Astrocyte (in vitro differentiated cells and primary cell): ENCODE data around the gene EVA1C. TPM values are rescaled to one million over a fixed set of nuclear protein-coding genes. Genes with fewer than 3 reads are reported as not detected.

Source experiments
- DNase-seq: peaks from one replicate; pipeline ENCODE4 v3.0.0-alpha.2; 2010; ENCODE audit warnings: low read depth
- FAIRE-seq: peaks from 2 replicates; lab custom pipeline; 2011; peaks lifted over from hg19 to GRCh38; lab: Jason Lieb, UNC
- H2AFZ ChIP-seq: 2 replicates; pipeline ENCODE4 v1.6.0; 2012; ENCODE audit warnings: low read depth, low read length, inconsistent platforms
- H3K27ac ChIP-seq: 2 replicates; pipeline ENCODE4 v1.5.1; 2011; ENCODE audit warnings: low read depth, low read length, inconsistent platforms
- H3K27me3 ChIP-seq: 2 replicates; pipeline ENCODE4 v1.6.0; 2011; ENCODE audit warnings: low read length, inconsistent platforms; ENCODE audit not compliant: insufficient read depth
- H3K36me3 ChIP-seq: 2 replicates; pipeline ENCODE4 v1.5.1; 2011; ENCODE audit warnings: low read length, inconsistent platforms; ENCODE audit not compliant: insufficient read depth
- H3K4me1 ChIP-seq: 2 replicates; pipeline ENCODE4 v1.5.1; 2011; ENCODE audit warnings: low read length, inconsistent platforms; ENCODE audit not compliant: insufficient read depth
- H3K4me2 ChIP-seq: 2 replicates; pipeline ENCODE4 v1.6.0; 2012; ENCODE audit warnings: low read length, inconsistent platforms
- H3K4me3 ChIP-seq: 2 replicates; pipeline ENCODE4 v1.5.1; 2011; ENCODE audit warnings: low read depth, mild to moderate bottlenecking, low read length, inconsistent platforms; ENCODE audit not compliant: insufficient read depth
- H3K79me2 ChIP-seq: 2 replicates; pipeline ENCODE4 v1.6.0; 2012; ENCODE audit warnings: mild to moderate bottlenecking, low read length, inconsistent platforms; ENCODE audit not compliant: insufficient read depth
- H3K9ac ChIP-seq: 2 replicates; pipeline ENCODE4 v1.6.0; 2012; ENCODE audit warnings: mild to moderate bottlenecking, low read length, inconsistent platforms
- H3K9me3 ChIP-seq: 2 replicates; pipeline ENCODE4 v1.5.1; 2012; ENCODE audit warnings: low read depth, mild to moderate bottlenecking, low read length, inconsistent platforms; ENCODE audit not compliant: insufficient read depth
- H4K20me1 ChIP-seq: 2 replicates; pipeline ENCODE4 v1.6.0; 2012; ENCODE audit warnings: low read length, inconsistent platforms; ENCODE audit not compliant: insufficient read depth
- H3K27ac Mint-ChIP-seq: one replicate; pipeline ENCODE4 v1.8.0; 2021; ENCODE audit warnings: mild to moderate bottlenecking, mixed read lengths; ENCODE audit not compliant: unreplicated experiment
- H3K27me3 Mint-ChIP-seq: one replicate; pipeline ENCODE4 v1.8.0; 2021; ENCODE audit warnings: low read depth, mixed read lengths; ENCODE audit not compliant: unreplicated experiment
- H3K36me3 Mint-ChIP-seq: one replicate; pipeline ENCODE4 v1.8.0; 2021; ENCODE audit warnings: low read depth, mixed read lengths; ENCODE audit not compliant: unreplicated experiment
- H3K4me1 Mint-ChIP-seq: one replicate; pipeline ENCODE4 v1.8.0; 2021; ENCODE audit warnings: low read depth, mixed read lengths; ENCODE audit not compliant: unreplicated experiment
- H3K4me3 Mint-ChIP-seq: one replicate; pipeline ENCODE4 v1.8.0; 2021; ENCODE audit warnings: mild to moderate bottlenecking, moderate library complexity, mixed read lengths; ENCODE audit not compliant: unreplicated experiment
- H3K9me3 Mint-ChIP-seq: one replicate; pipeline ENCODE4 v1.8.0; 2021; ENCODE audit warnings: mild to moderate bottlenecking, mixed read lengths; ENCODE audit not compliant: unreplicated experiment
- CTCF ChIP-seq: IDR thresholded peaks from 2 replicates; pipeline ENCODE4 v1.5.1; 2011; ENCODE audit warnings: low read depth, mild to moderate bottlenecking, inconsistent platforms, low read length, moderate library complexity; ENCODE audit not compliant: insufficient read depth
- EZH2 ChIP-seq: IDR thresholded peaks from 2 replicates; pipeline ENCODE4 v1.6.1; 2012; ENCODE audit warnings: mild to moderate bottlenecking, low read length, inconsistent platforms; ENCODE audit not compliant: insufficient read depth
- total RNA-seq: library from RNA; stranded (reverse); gene quantifications from 2 replicates; pipeline ENCODE4 v1.2.1, GENCODE V29; 2021

EVA1C gene
- total RNA-seq, 1 donor from 2014 or later, result not detected

- FAIRE-seq, result no peak
- Histone ChIP-seq H3K36me3 (no peaks in the 10 kb centered on the region), H3K79me2 (peaks cover 53% of the 10 kb centered on the region), H2AFZ (peak overlapping the region; percentile 68), H3K27ac (peak overlapping the region; percentile 34), H4K20me1 (peaks cover 38% of the 10 kb centered on the region), H3K27me3 (no peaks in the 10 kb centered on the region), H3K4me3 (peak overlapping the region; percentile 88), H3K4me2 (peak overlapping the region; percentile 87), H3K4me1 (peaks cover 27% of the 10 kb centered on the region), H3K9me3 (no peaks in the 10 kb centered on the region), H3K9ac (peak overlapping the region; percentile 85)
- TF ChIP-seq EZH2 (no peak), CTCF (no peak)
- Mint-ChIP-seq H3K27me3 (peaks cover 4% of the 10 kb centered on the region), H3K9me3 (peaks cover 3% of the 10 kb centered on the region), H3K36me3 (peaks cover 4% of the 10 kb centered on the region), H3K27ac (no peak overlapping the region), H3K4me1 (peaks cover 27% of the 10 kb centered on the region), H3K4me3 (peak overlapping the region; percentile 91)
- no peak for DNase-seq
These were observed 20.1 kb upstream of the EVA1C start for GRCh38 chr21:32392299-32392879.

GRCh38 chr21:32392880-32393676, 19.4 kb upstream of the EVA1C start, which contains the start of gene URB1:
URB1 (minus strand) TSS chr21:32393012; CDS start chr21:32392910, 102 bp downstream.
- no peaks in the 10 kb centered on the region for H3K9me3 ChIP-seq
- TF ChIP-seq CTCF (no peak), EZH2 (no peak)
- peaks cover 27% of the 10 kb centered on the region for H3K4me1 ChIP-seq
- H3K4me3 Mint-ChIP-seq, result peak within 1 kb of the TSS; percentile 91
- DNase-seq (peak; percentile 55), FAIRE-seq (no peak)
- peaks cover 3% of the 10 kb centered on the region for H3K9me3 Mint-ChIP-seq
- H3K27me3 ChIP-seq, result no peaks in the 10 kb centered on the region
- peak within 1 kb of the TSS; percentile 87 for H3K4me2 ChIP-seq
- H3K4me1 Mint-ChIP-seq, result peaks cover 23% of the 10 kb centered on the region
- H3K27ac Mint-ChIP-seq, result no peak within 1 kb of the TSS
- H2AFZ ChIP-seq, result peak within 1 kb of the TSS; percentile 92
- peak within 1 kb of the TSS; percentile 85 for H3K9ac ChIP-seq
- H3K27me3 Mint-ChIP-seq, result peaks cover 4% of the 10 kb centered on the region
- peak within 1 kb of the TSS; percentile 88 for H3K4me3 ChIP-seq
- H3K79me2 ChIP-seq, result peaks cover 46% of the 10 kb centered on the region
- H3K27ac ChIP-seq, result peak within 1 kb of the TSS; percentile 81
- H4K20me1 ChIP-seq, result peaks cover 31% of the 10 kb centered on the region
- H3K36me3 Mint-ChIP-seq, result peaks cover 4% of the 10 kb centered on the region
- H3K36me3 ChIP-seq, result no peaks in the 10 kb centered on the region

GRCh38 chr21:32393677-32394001, 18.9 kb upstream of the EVA1C start:
- H3K79me2 ChIP-seq, result peaks cover 41% of the 10 kb centered on the region
- peaks cover 4% of the 10 kb centered on the region for H3K36me3 Mint-ChIP-seq
- peak overlapping the region; percentile 92 for H2AFZ ChIP-seq
- H3K9me3 Mint-ChIP-seq, result peaks cover 3% of the 10 kb centered on the region
- H3K27me3 ChIP-seq, result peaks cover 5% of the 10 kb centered on the region
- no peak for FAIRE-seq
- no peaks in the 10 kb centered on the region for H3K9me3 ChIP-seq
- peak overlapping the region; percentile 81 for H3K27ac ChIP-seq
- DNase-seq, result no peak
- H3K36me3 ChIP-seq, result no peaks in the 10 kb centered on the region
- peak overlapping the region; percentile 87 for H3K4me2 ChIP-seq
- H3K4me1 ChIP-seq, result peaks cover 27% of the 10 kb centered on the region
- peaks cover 5% of the 10 kb centered on the region for H3K27me3 Mint-ChIP-seq
- H4K20me1 ChIP-seq, result peaks cover 25% of the 10 kb centered on the region
- peak overlapping the region; percentile 91 for H3K4me3 Mint-ChIP-seq
- H3K9ac ChIP-seq, result peak overlapping the region; percentile 85
- no peak overlapping the region for H3K27ac Mint-ChIP-seq
- H3K4me3 ChIP-seq, result peak overlapping the region; percentile 88
- no peak for TF ChIP-seq EZH2
- no peak for TF ChIP-seq CTCF
- peaks cover 20% of the 10 kb centered on the region for H3K4me1 Mint-ChIP-seq
